GM20000 (cell line): ENCODE measurements around the gene OR51G1.

Source experiments
- DNase-seq: peaks from one replicate; pipeline ENCODE4 v3.0.0; 2012; ENCODE audit warnings: low spot score
- TF ChIP-seq, protein P1 (sequence below): IDR thresholded peaks from 2 replicates; pipeline ENCODE4 v1.5.1; 2012; ENCODE audit warnings: mild to moderate bottlenecking, control low read depth; ENCODE audit errors: extremely low read depth, missing control alignments

OR51G1 gene

DNA sequence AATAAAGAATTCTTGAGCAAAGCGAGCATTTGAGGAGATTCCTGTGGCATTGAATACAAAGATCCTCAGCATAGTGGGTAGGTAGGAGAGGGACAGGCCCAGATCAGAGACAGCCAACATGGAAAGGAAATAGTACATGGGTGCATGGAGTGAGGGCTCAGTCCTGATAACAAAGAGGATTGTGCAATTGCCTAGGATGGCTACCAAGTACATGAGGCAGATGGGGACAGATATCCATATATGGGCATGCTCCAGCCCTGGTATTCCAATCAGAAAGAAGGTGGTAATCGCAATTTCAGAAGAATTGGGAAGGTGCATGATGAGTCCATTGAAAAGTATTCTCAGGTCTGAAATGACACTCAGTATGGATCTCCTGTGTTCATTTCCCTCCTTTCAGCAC, 33.9 kb downstream of the OR51G1 start:
- DNase-seq = no peak
- TF ChIP-seq, protein P1, sequence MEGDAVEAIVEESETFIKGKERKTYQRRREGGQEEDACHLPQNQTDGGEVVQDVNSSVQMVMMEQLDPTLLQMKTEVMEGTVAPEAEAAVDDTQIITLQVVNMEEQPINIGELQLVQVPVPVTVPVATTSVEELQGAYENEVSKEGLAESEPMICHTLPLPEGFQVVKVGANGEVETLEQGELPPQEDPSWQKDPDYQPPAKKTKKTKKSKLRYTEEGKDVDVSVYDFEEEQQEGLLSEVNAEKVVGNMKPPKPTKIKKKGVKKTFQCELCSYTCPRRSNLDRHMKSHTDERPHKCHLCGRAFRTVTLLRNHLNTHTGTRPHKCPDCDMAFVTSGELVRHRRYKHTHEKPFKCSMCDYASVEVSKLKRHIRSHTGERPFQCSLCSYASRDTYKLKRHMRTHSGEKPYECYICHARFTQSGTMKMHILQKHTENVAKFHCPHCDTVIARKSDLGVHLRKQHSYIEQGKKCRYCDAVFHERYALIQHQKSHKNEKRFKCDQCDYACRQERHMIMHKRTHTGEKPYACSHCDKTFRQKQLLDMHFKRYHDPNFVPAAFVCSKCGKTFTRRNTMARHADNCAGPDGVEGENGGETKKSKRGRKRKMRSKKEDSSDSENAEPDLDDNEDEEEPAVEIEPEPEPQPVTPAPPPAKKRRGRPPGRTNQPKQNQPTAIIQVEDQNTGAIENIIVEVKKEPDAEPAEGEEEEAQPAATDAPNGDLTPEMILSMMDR = no peak

DNA sequence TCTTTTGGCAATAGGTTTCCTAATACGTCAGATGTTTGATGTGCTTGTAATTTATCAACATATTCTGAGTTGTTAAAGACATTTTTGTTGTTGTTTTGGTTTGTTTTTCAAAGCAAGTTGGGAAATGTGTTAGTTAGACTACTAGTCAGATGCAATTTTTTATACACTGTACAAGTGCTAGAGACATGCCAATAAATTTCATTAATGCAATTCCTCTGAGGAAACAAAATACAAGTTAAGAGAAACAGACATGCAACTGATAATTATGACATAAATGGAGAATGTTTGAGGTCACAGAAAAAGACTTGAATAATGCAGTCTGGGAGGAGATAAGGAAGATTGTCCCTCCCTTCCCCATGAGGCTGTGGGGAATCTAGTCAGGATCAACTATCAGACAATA, 36.5 kb downstream of the OR51G1 start:
- TF ChIP-seq, protein P1 = no peak

GRCh38 chr11:4886186-4886585, 38.0 kb downstream of the OR51G1 start:
- TF ChIP-seq, protein P1 = no peak
- no peak for DNase-seq

More for the DNA sequence above, 36.5 kb downstream of the OR51G1 start:
- DNase-seq = no peak

DNA sequence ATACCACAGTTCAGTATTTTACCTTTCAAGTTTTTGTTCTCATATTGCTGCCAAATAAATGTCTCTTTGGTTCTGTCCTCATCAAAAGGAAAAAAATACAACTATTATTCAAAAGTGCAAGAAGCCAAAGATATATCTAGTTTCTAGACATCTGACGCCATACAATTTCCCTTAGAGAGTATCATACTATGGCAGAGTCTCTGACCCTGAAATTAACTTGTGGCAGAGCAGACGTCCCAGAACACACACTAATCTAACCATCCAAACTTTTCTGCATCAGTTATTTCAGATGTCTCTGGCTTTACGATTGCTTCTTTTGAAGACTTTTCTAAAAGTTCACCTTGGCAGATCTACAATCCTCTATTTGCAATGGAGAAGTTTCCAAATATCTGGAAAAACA, 39.8 kb downstream of the OR51G1 start:
- no peak for DNase-seq
- TF ChIP-seq, protein P1 = no peak

DNA sequence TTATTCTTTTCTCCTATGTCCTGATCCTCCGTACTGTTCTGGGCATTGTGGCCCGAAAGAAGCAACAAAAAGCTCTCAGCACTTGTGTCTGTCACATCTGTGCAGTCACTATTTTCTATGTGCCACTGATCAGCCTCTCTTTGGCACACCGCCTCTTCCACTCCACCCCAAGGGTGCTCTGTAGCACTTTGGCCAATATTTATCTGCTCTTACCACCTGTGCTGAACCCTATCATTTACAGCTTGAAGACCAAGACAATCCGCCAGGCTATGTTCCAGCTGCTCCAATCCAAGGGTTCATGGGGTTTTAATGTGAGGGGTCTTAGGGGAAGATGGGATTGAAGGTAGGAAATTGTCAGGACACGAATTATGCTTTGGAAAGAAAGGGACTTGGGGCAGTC, 41.6 kb downstream of the OR51G1 start:
- TF ChIP-seq, protein P1 = no peak
- DNase-seq = no peak

DNA sequence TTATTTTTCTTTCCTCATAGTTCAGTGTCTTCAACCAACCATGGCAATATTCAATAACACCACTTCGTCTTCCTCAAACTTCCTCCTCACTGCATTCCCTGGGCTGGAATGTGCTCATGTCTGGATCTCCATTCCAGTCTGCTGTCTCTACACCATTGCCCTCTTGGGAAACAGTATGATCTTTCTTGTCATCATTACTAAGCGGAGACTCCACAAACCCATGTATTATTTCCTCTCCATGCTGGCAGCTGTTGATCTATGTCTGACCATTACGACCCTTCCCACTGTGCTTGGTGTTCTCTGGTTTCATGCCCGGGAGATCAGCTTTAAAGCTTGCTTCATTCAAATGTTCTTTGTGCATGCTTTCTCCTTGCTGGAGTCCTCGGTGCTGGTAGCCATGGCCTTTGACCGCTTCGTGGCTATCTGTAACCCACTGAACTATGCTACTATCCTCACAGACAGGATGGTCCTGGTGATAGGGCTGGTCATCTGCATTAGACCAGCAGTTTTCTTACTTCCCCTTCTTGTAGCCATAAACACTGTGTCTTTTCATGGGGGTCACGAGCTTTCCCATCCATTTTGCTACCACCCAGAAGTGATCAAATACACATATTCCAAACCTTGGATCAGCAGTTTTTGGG, 42.2 kb downstream of the OR51G1 start, which contains the start of gene OR51T1:
TSS of gene OR51T1 (plus strand) at position 41 of the 641 bp plus-strand sequence. CDS start at position 41, 0 bp downstream.
- no peak for DNase-seq
- TF ChIP-seq, protein P1 = no peak

DNA sequence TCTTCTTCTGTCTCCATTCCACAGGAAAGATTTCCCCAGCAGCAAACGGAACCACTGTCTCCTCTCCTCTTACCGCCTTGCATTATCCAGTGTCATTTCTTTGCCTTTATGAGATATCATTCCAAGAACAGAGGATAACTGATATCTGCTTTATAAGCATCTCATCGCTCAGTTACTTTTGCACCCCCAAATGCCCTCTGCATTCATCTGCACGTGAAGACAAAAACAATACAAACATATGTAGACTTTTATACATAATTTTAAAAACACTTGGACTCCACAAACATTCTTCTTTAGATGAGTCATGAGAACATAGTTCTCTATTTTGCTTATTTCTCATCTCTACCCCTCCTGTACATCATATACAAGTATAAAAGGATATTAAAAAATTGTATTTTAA, 43.0 kb downstream of the OR51G1 start:
- TF ChIP-seq, protein P1 = no peak
- no peak for DNase-seq
